HG03432 (cell line): Measurements from ENCODE around the gene NODAL.
"Not testable (repeated sequence)": the region's sequence is repeated elsewhere in the genome, so short reads cannot be mapped to it uniquely, and the experiment has no call there.

Experiments
- ATAC-seq: cut with Tn5 transposase; IDR thresholded peaks from one replicate; pipeline ENCODE4 v1.9.1; 2021; ENCODE audit warnings: mild to moderate bottlenecking, moderate library complexity; ENCODE audit not compliant: unreplicated experiment

The NODAL gene

GRCh38 chr10:70441161-70441894, at the start of gene NODAL:
NODAL (minus strand) TSS chr10:70441681; CDS start chr10:70441667, 14 bp downstream.
- no peak for ATAC-seq

DNA sequence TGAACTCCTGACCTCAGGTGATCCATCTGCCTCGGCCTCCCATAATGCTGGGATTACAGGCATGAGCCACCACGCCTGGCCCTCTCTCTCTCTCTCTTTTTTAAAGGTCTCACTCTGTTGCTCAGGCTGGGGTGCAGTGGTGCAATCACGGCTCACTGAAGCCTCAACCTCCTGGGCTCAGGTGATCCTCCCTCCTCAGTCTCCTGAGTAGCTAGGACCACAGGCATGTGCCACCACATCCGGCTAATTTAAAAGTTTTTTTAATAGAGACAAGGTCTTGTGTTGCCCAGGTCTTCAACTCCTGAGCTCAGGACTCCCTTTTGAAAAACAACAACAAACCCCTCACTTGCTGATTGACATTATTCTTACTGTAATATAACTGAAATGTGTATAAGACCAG, 48.7 kb upstream of the NODAL start:
- no peak for ATAC-seq

DNA sequence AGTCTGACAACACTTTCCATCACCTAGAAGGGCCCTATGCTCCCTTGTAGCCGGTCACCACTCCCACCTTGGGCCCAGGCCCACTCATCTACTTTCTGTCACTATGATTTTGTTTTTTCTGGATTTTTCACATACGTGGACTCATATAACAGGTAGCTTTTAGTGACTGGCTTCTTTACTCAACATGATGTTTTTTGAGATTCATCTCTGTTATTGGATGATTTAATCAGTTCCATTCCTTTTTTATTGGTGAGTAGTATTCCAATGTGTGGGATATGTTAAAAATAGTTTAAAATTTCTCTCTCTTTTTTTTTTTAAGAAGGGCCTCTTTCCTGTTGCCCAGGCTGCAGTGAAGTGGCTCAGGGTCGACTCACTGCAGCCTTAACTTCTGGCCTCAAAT, 46.3 kb upstream of the NODAL start:
- no peak for ATAC-seq

GRCh38 chr10:70483872-70484271, 42.4 kb upstream of the NODAL start:
- not testable (repeated sequence) for ATAC-seq

DNA sequence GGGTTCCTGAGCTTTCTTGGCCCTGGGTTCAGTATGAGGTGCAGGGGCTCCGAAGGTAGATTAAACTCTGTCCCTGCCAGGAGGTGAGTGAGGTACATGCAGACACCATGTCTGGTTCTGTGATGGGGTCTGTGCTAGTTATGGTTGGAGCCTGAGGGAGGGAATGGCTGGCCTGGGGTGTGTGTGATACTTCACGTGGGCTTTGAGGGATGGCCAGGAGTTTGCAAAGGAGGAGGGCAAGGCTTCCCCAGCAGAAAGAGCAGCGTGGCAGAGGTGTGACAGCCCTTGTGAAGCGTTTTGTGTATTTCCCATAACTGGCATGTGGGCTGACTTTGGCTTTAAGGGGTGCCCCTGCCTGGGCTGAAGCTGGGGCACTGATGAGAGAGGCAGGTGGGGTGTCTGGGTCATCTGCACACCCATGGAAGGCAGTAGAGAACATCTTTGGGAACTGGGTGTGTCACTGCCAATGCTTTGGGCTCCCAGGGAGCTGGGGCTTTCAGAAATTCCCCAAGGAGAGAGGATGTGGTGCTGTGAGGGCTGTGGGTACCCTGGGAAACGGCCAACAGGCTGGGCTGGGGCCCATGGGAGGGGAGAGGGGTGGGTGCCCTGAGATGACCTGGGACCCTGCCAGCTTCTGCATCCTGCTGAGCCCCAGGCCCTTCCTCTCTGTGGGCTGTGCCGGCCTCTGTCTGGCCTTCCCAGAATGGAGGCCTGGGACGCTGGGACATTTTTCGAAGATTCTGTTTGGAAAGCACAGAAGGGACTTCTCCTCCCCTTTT, 41.7 kb upstream of the NODAL start:
- ATAC-seq: no peak

DNA sequence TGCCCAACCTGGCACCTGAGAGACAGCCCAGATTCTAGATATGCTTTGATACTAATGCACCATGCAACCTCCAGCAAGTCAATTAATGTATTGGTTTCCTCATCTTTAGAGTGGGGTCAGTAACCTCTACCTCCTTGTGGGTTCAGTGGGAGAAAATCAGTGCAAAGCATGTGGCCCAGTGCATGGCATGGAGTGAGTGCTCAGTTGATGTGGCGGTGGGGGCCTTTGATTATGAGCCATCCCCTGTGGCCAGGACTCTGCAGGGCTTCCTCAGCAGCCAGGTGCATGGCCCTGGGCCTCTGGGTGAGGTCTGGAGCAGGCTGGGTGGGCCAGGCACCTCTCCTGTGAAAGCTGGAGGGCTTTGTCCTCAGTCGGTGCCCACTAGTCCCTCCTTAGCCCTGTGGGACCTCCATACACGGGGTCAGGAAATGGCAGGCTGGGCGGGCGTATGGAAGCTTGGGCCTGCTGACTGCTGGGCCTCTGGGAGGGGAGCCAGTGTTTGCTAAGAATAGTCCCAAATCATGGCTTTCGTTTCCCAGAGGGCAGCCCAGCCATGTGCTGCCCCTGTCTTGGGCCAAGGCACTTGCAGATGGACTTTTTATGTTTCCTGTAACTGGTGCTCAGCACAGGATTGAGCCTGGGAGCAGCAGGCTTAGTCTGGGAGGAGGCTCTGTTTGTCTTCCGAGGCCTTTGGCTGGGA, 40.5 kb upstream of the NODAL start:
- no peak for ATAC-seq

DNA sequence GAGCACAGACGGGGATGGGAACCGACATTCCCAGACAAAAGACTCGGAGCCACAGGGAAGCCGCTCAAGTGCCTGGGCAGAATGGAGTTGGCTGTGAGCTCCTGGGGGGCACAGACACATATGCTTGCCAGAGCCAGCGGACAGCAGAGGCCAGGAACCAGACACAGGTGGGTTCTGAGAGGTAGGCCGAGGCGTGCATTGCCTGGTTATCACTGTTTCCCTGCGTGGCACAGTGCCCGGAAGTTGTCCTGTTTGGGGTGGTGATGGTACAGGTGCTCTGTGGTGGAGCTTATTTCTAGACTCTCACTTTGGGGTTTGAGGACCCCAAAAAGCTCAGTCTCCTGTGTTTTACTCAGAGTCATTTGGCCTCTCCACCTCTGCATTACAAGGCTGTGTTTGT, 39.6 kb upstream of the NODAL start:
- no peak for ATAC-seq

DNA sequence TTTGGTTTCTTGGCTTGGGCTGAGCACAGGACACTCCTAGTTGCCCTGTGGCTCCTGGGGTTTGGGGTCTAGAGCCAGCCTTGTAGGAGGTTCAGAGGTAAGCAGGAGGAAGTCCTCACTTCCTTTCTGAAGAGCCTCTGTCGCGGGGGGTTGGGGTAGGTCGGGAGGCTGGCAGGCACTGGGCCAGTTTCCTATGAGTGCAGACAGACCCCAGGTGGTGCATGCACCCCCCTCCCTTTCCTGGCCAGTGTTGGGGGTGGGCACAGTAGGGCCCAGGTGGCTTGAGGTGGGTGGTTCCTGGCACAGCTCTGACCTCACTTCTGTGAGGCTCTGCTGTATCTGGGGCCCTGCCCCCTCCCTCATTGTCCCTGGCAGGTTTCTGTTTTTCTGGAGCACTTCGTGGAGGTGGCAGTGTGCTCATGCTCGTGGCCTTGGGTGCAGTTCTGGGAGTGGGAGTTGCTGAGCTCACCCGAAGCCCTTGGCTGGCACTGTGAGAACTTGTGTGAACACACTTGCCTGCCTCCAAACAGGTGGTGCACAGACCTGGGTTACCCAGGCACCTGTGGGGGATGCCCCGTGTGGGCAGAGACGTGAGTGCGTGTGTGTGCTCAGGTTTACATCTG, 38.9 kb upstream of the NODAL start:
- ATAC-seq: no peak

DNA sequence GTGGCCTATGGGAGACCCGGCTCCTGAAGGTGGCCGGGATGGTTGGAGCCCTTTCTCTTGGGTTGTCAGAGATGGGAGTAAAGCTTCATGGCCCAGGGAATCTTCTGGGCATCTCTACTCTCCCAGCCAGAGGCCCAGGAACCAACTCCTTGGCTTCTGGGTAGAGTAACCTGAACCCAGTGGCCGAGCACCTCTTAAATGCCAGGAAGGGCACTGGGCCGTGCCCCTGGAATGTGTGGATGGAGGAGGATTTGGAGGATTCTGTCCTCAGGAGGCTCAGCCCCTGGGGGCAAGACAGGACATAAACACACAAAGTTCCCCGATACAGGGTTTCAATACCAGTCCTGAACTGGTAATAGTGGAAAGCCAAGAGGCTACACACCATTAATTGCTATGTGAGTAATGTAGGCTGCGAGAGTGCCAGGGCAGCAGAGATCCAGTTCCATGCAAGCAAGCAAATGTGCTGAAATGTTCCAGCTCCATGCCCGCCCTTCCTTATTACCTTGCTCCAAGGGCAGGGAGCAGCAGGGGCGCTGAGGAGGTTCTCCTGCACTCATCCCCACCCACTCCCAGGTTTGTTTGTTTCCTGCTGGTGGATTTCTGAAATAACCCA, 38.3 kb upstream of the NODAL start:
- ATAC-seq: no peak

DNA sequence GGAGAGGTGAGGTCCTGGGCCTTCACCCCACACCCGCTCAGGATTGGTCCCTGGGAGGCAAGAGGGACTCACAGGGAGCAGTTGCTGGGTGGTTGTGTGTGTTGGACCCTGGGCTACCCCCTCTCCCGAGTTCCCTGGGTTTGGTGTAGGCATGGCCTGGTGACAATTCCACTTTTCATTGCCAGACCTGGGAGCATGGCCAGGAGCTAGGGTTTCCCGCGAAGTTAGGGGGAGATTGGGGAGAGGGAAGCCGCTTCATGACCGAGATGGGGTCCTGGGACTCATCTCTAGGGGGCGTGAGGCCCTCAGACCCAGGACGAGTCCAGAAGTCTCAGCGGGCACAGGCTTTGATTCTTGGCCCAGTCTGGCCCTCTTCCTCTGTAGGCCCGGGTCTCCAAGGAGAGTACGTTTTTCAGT, 37.7 kb upstream of the NODAL start:
- ATAC-seq: peak; percentile 7

DNA sequence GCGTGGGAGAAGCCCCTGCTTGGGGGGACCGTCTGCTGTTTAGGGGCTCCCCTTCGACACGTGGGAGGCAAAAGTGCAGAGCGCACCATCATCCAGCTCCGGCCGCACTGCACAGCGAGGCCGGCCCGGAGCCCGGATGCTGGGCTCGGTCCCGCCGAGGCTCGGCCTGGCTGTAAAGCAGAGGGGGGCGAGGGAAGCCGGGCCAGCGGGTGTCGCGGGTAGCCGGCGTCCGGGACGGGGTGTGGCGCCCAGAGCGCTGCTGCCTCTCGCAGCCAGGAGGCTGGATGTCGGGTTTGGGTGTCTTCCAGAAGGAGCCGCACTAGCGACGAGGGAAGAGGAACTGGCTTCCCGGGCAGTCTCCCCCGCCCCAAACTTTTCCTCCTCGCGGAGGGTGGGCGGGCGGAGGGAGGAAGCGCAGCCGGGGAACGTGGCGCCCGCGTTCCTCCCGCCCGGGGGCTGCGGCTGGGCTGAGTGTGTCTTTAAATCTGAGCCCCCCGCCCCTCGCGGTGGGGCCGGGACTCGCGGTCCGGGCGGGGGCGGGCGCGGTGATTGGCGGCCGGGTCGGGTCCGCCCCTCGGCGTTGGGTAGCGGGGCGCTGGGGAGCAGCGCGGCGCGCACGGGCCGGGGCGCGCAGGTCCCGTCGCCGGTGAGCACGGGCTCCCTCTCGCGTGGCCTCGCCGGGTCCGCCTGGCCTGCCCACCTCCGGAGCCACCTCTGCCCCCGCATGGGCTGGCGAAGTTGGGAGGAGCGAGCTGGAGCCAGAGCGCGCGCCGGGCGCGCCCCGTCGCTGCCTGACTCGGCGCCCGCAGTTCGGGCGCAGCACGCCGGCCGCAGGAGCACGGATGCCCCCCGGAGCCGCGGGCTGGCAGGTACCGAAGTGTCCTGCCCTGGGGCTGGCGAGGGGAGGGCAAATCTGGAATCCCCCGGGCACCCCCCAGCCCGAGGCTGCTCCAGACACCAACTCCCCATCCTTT, 37.0 kb upstream of the NODAL start, which contains the start of gene PALD1:
TSS of gene PALD1 (plus strand) at position 577 of the 974 bp plus-strand sequence. CDS start 47,185 bp downstream, outside the sequence.
- peak; percentile 37 for ATAC-seq

DNA sequence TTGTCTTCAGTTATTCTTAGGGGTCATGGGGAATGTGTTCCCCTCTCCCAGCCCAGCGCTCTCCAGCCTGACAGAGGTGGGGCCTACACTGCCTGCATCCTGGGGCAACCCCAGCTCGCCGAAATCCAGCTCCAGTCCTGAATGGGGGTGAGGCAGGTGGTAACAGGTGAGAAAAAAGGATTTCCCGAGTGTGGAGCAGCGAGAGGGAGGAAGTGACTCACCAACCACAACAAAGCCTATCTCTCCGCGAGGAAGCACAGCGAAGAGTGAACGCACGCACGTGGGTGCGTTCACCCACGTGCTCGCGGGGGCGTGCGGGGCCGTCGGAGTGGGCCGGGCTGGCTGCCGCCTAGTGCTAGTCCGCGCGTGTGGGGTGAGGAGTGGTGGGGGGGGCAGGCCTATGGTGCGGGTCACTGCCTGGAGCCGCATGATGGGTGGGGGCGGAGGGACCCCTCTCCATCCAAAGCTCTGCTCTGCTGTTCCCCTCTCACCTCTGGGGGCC, 36.2 kb upstream of the NODAL start:
- ATAC-seq: peak; percentile 41

- ATAC-seq: no peak
Measured at GRCh38 chr10:70476249-70477035, 35.0 kb upstream of the NODAL start.

DNA sequence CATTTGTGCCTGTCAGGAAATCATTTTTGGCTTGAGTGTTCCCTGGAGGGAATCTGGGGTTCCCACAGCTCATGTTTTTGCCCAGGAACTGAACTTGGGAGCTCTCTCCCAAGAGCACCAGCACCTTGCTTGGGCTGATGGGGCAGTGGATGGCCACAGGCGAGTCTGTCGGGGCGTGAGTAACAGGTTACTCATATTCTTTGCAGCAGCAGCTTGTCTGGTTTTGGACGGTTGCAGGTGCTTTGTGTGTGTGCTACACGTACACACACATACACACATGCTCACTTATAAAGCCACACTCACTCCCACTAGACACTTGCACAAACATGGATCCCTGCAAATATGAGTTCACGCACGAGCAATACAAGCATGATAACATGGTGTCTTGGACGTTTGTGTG, 34.2 kb upstream of the NODAL start:
- no peak for ATAC-seq

DNA sequence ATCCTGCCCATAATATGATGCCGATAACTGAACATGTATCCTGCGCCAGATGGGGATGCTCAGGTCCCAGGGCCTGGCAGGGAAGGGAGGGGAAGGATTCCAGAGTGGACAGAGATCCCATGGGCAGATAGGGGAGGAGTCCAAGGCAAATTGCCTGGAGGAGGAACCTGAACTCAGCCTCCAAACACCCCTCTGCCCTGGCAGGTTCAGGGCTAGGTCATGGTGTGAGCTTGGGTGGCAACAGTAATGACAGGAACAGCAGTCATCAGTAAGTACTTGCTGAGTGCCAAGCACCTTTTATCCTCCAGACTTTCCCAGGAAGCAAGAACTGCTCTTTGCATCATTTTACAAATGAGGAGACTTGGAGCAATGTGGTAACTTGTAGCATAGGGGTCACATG, 33.3 kb upstream of the NODAL start:
- no peak for ATAC-seq

- no peak for ATAC-seq
Measured at GRCh38 chr10:70472799-70473454, 31.4 kb upstream of the NODAL start.

DNA sequence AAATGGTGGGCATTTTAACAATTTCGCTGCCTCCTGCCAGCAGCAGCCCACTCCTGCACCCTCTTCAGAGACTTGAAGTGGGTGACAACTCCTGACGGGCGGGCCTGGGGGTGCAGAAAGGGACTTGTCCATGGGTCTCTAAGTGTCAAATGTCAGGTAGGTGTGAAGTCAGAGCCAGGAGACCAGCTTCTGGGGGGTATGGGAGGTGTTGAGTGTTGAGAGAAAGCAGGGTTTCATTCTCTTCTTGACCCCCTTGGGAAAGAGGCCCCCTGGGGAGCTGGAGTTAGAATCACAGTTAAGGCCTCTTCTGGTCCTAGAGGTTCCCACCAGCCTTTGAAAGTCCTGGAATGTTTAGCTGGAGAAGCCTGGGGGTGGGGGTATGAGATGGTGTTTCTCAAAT, 25.5 kb upstream of the NODAL start:
- ATAC-seq: no peak

DNA sequence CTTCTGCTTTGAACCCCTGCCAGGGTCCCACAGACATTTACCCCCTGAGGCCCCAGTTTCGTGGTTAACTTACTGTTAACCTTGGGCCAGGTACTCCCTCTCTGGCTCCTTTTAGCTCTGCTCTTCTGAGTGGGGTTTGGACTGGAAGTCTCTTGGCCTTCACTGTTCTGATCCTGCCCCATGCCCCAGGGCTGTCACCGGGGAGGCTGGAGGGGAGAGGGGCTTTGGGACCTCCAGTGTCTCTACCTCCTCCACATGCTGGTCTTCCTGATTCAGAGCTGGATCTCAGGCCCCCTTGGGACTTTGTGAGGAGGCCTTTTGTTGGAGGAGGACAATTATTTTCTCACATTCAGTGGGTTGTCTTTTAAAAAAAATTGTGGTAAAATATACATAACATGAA, 24.4 kb upstream of the NODAL start:
- no peak for ATAC-seq
